ENCODE data around the gene RBM25.

GRCh38 chr14:73143617-73144016 is 85.3 kb downstream of the RBM25 start:
- TF ChIP-seq POLR2A (IDR thresholded peaks at IDR 0.05): no peak
- no peak for TF ChIP-seq CTCF (IDR thresholded peaks at IDR 0.05)
- no peak for TF ChIP-seq EP300 (IDR thresholded peaks at IDR 0.05)
- no peak for TF ChIP-seq POLR2AphosphoS5 (IDR thresholded peaks at IDR 0.05)

Data from suprapubic skin (tissue), 4 donors.